Measurements from ENCODE around the gene SP9.

GRCh38 chr2:174350593-174351181 lies 15.9 kb downstream of the SP9 start:
- TF ChIP-seq CTCF (IDR thresholded peaks at IDR 0.05) = no peak
- no peak for TF ChIP-seq POLR2A (IDR thresholded peaks at IDR 0.05)

Measured in adrenal gland (tissue), 5 donors.